Measurements from ENCODE around the gene BLACAT1.

DNA sequence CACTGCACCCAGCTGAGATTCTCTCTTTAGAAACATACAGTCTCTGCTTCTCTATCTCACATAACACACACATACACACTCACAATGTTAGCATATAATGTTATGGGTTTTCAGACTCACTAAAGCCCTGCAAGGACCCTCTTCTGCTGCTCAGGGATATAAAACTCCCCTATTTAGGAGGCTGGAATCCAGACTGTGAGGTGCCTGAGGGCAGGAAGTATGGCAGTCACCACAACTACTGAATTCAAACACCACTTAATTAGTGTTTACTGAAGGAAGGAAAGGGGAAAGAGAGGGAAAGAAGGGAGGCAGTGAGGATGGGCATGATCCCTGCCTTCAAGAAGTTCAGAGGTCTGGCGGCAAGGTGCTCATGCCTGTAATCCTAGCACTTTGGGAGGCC is 40.8 kb upstream of the BLACAT1 start:
- TF ChIP-seq EZH2 (IDR thresholded peaks at IDR 0.05) (no peak), EZH2phosphoT487 (IDR thresholded peaks at IDR 0.05) (no peak)
- TF ChIP-seq, protein P1, sequence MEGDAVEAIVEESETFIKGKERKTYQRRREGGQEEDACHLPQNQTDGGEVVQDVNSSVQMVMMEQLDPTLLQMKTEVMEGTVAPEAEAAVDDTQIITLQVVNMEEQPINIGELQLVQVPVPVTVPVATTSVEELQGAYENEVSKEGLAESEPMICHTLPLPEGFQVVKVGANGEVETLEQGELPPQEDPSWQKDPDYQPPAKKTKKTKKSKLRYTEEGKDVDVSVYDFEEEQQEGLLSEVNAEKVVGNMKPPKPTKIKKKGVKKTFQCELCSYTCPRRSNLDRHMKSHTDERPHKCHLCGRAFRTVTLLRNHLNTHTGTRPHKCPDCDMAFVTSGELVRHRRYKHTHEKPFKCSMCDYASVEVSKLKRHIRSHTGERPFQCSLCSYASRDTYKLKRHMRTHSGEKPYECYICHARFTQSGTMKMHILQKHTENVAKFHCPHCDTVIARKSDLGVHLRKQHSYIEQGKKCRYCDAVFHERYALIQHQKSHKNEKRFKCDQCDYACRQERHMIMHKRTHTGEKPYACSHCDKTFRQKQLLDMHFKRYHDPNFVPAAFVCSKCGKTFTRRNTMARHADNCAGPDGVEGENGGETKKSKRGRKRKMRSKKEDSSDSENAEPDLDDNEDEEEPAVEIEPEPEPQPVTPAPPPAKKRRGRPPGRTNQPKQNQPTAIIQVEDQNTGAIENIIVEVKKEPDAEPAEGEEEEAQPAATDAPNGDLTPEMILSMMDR (IDR thresholded peaks at IDR 0.05), result no peak
